Pancreas (tissue), 10 donors: ENCODE measurements around the gene C8G. TPM values are rescaled to one million over a fixed set of nuclear protein-coding genes. Genes with fewer than 3 reads are reported as not detected.

Experiments
- ATAC-seq, 4 donors: fragments of 200-7000 bp; cut with Tn5 transposase; one replicate each; pipeline versions ENCODE4 v1.8.0 to v1.9.1; 2020; ENCODE audit warnings: mild to moderate bottlenecking in 4 of 4, moderate library complexity in 4 of 4
- DNase-seq, 6 donors: peaks; one replicate each; pipeline ENCODE4 v3.0.0-alpha.2; 2020
- FAIRE-seq: peaks from 2 replicates; lab custom pipeline; 2012; peaks lifted over from hg19 to GRCh38; lab: Jason Lieb, UNC
- H3K27ac ChIP-seq, 4 donors: fragments of 200-600 bp; sonication (generic); 1 replicate in 3 of 4; 2 replicates in 1 of 4; pipeline versions ENCODE4 v1.5.0 to v1.8.0; 2020
- H3K27me3 ChIP-seq, 4 donors: fragments of 200-600 bp; one replicate each; pipeline ENCODE4 v1.8.0; 2021
- H3K36me3 ChIP-seq, 3 donors: fragments of 200-600 bp; sonication (generic) in 1 of 3; one replicate each; pipeline versions ENCODE4 v1.5.0 to v1.8.0; 2020 to 2021
- H3K4me1 ChIP-seq, 3 donors: fragments of 200-600 bp; one replicate each; pipeline ENCODE4 v1.8.0; 2021
- H3K4me3 ChIP-seq, 4 donors: fragments of 200-600 bp; sonication (generic) in 2 of 4; one replicate each; pipeline versions ENCODE4 v1.5.0 to v1.8.0; 2020 to 2021
- H3K9me3 ChIP-seq, 4 donors: fragments of 200-600 bp; one replicate each; pipeline ENCODE4 v1.8.0; 2021
- WGBS, 2 donors: extraction: QIAGEN DNeasy Blood & Tissue Kit; methylation state at CpG; one replicate each; pipeline ENCODE4 v1.1.7; 2013; 5-methylcytosine and 5-hydroxymethylcytosine counted together
- intact Hi-C, 3 donors: fragments of 100-400 bp; cut with DNase I; formaldehyde crosslinking; loops; one replicate each; pipeline versions ENCODE4 v1.11.1 to v1.14.2; 2022
- polyA plus RNA-seq, 2 donors: library from polyadenylated mRNA; stranded (reverse); fragments of 200-250 nt; gene quantifications; one replicate each; pipeline ENCODE4 v1.2.3, GENCODE V29; 2013
- total RNA-seq, 6 donors: library from RNA; stranded (reverse); fragmentation: NEBNext Ultra II Directional in 4 of 6; extraction: Animal tissue kit (Norgen Biotek cat#: 25700) in 4 of 6; gene quantifications; one replicate each; pipeline versions ENCODE4 v1.2.1 to v1.2.4, GENCODE V29; 2021 to 2023
- TF ChIP-seq, protein P1 (sequence below), 4 donors: fragments of 200-600 bp; sonication (generic) in 3 of 4; IDR thresholded peaks; one replicate each; pipeline versions ENCODE4 v1.5.0 to v1.8.0; 2021; ENCODE audit warnings: antibody characterized with exemption in 4 of 4
- donor health status: healthy with polysubstance abuse.
- donor health status: DM: no; HTN: no; CAD: no; lungs with moderate emphysema.
- donor health status: DM: no; HTN: no; CAD: no.
- donor health status: control.
- donor health status: control.
- donor health status: Bipolar disorder and iron deficiency.
- donor health status: DM: yes; HTN: yes; CAD: no.
- donor health status: DM: no; HTN: no; CAD: no.
- donor health status: DM: no; HTN: no; CAD: no.
- donor health status: DM: yes; HTN: yes; CAD: no.

Gene C8G
- total and polyA plus RNA-seq, 8 donors = 0.24 to 5.0 (median 0.84) TPM; not detected in 1

GRCh38 chr9:136946228-136947027 lies 1.4 kb downstream of the C8G start:
- H3K4me1 ChIP-seq = peaks cover 0 to 18% (median 0%) of the 10 kb centered on the region in 3 donors
- DNase-seq (peak in 2 of 6 donors; percentile 55 to 85), FAIRE-seq (no peak)

DNA sequence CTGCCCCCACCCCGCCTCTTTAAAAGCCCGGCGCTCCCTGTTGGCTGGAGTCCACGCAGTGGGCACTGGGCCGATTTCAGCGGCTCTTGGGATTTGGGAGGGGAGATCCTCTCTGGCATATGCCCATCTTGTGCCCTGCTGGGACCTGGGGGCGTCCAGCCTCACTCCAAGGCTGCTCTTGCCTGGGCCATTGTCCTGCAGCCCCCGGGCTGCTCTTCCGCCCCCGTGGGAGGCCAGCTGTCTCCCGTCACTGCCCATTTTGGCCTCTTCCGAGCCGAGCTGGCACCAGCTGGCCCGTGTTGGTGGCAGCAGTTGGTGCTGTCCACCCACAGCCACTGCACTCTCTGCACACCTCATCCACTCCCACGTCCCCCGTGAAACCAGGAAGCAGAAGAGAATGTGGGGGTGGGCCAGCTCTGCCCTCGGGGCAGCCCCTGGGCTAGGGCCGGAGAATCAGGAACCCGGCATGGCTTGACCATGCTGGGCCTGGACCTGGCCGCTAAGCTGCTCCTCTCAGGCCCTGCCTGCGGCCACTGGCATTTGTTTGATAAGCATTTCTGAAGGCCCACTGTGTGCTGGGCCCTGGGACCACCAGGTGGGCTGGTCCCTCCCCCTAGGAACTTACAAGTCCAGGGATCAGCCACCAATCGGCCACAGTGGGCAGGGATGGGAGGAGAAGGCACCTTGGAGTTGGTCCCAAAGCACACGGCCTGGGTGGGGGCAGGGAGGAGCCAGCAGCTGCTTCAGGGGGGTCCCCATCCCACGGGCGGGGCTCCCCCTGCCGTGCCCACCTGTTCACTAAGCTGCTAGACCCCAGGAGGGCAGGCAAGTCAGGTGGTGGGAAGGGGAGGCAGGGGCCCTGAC lies 2.2 kb downstream of the C8G start:
- H3K9me3 ChIP-seq = no peaks in the 10 kb centered on the region
- ATAC-seq (no peak), DNase-seq (peak in 3 of 6 donors; percentile 39 to 69 (median 68)), FAIRE-seq (no peak)
- 36 to 40% methylated on average over 26 of the region's 26 CpGs for WGBS, 2 donors
- peaks cover 0 to 18% (median 0%) of the 10 kb centered on the region in 3 donors for H3K4me1 ChIP-seq
- peak overlapping the region in 1 of 4 donors; percentile 19 for H3K27ac ChIP-seq
- no peaks in the 10 kb centered on the region for H3K27me3 ChIP-seq
- TF ChIP-seq, protein P1, sequence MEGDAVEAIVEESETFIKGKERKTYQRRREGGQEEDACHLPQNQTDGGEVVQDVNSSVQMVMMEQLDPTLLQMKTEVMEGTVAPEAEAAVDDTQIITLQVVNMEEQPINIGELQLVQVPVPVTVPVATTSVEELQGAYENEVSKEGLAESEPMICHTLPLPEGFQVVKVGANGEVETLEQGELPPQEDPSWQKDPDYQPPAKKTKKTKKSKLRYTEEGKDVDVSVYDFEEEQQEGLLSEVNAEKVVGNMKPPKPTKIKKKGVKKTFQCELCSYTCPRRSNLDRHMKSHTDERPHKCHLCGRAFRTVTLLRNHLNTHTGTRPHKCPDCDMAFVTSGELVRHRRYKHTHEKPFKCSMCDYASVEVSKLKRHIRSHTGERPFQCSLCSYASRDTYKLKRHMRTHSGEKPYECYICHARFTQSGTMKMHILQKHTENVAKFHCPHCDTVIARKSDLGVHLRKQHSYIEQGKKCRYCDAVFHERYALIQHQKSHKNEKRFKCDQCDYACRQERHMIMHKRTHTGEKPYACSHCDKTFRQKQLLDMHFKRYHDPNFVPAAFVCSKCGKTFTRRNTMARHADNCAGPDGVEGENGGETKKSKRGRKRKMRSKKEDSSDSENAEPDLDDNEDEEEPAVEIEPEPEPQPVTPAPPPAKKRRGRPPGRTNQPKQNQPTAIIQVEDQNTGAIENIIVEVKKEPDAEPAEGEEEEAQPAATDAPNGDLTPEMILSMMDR (IDR thresholded peaks at IDR 0.05) = no peak
- H3K36me3 ChIP-seq = peaks cover 0 to 5% (median 4%) of the 10 kb centered on the region in 3 donors
- H3K4me3 ChIP-seq = no peak overlapping the region
- intact Hi-C loops = loop anchor here in 1 of 3 donors (5.0 to 10.0 kb wide), 3 partner anchors 90 to 152 kb away; partner anchors contain the start of genes AJM1, CCDC183, PHPT1 and TMEM141

More at GRCh38 chr9:136946228-136947027, 1.4 kb downstream of the C8G start:
- no peaks in the 10 kb centered on the region for H3K9me3 ChIP-seq
- H3K36me3 ChIP-seq = peaks cover 3 to 13% (median 12%) of the 10 kb centered on the region in 3 donors
- 77 to 79% methylated on average over 26 to 27 of the region's 27 CpGs for WGBS, 2 donors
- H3K4me3 ChIP-seq = no peak overlapping the region
- intact Hi-C loops = loop anchor here in 1 of 3 donors (5.0 to 10.0 kb wide), 3 partner anchors 91 to 152 kb away; partner anchors contain the start of genes AJM1, CCDC183, PHPT1 and TMEM141
- ATAC-seq = no peak
- TF ChIP-seq, protein P1 (IDR thresholded peaks at IDR 0.05) = no peak
- H3K27me3 ChIP-seq = no peaks in the 10 kb centered on the region
- no peak overlapping the region for H3K27ac ChIP-seq

DNA sequence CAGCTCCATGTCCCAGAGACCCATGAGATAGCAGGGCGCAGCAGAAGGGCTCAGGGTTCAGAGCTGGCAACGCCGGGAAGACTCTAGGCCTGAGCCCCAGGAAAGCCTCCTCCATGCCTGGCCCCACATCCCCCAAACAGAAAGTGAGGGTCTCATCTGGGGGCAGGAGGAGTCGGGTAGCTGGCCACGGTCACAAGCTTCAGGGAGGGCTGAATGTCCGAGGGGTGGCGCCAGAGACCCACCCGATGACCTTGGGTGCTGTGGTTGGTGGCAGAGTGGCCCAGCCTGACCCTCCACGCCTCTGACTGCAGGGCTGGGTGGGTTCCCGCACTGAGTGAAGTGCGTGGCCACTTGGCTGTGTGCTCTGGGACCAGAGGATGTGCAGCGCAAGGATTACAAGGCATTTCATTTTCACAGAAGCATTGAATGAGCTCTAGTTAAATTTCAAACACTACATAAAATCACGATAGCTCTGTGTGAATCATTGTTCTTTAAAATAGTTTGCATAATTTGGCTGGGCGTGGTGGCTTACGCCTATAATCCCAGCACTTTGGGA lies 3.0 kb downstream of the C8G start:
- 51 to 57% methylated on average over 15 of the region's 15 CpGs for WGBS, 2 donors
- peak in 3 of 6 donors; percentile 50 to 65 (median 61) for DNase-seq
- no peaks in the 10 kb centered on the region for H3K9me3 ChIP-seq
- H3K27ac ChIP-seq = no peak overlapping the region
- H3K36me3 ChIP-seq = no peaks in the 10 kb centered on the region
- peaks cover 0 to 18% (median 0%) of the 10 kb centered on the region in 3 donors for H3K4me1 ChIP-seq
- TF ChIP-seq, protein P1 (IDR thresholded peaks at IDR 0.05) = no peak
- ATAC-seq = no peak
- H3K4me3 ChIP-seq = no peak overlapping the region
- H3K27me3 ChIP-seq = no peaks in the 10 kb centered on the region
- intact Hi-C loops = loop anchor here in 1 of 3 donors (5.0 to 10.0 kb wide), 3 partner anchors 89 to 153 kb away; partner anchors contain the start of genes AJM1, CCDC183, PHPT1 and TMEM141
- FAIRE-seq = no peak

DNA sequence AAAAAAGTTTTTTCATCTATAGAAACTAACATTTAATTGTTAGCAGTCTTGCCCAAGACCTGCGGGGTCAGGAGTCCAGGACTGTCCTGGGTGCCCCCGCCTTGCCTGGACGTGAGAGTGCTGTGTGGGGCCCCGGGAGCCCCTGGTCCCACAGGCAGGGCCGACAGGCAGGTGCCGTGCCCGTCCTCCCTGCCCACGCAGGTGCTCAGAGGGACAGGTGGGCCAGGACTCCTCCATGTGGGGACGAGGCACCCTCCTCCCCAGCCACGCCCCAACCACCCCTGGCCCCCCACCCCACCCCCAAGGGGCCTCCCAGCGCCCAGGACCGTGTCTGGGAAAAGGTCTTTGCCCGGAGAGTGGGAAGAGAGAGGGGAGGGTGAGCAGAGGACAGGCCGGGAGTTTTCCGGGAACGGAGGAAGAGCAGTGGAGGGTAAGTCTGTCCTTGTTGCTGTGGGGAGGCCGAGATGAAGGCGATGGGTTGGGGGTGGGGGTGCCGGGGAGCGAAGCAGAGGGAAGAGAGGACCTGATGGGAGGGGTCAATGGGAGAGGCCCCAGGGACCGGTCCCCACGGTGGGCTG lies 4.3 kb downstream of the C8G start:
- H3K27ac ChIP-seq = peak overlapping the region; percentile 93 to 94 (median 94)
- peak in 2 of 6 donors; percentile 46 to 84 for DNase-seq
- TF ChIP-seq, protein P1 (IDR thresholded peaks at IDR 0.05) = no peak
- peaks cover 0 to 18% (median 0%) of the 10 kb centered on the region in 3 donors for H3K4me1 ChIP-seq
- peak; percentile 9 to 16 (median 12) for ATAC-seq
- no peaks in the 10 kb centered on the region for H3K27me3 ChIP-seq
- no peaks in the 10 kb centered on the region for H3K9me3 ChIP-seq
- H3K4me3 ChIP-seq = peak overlapping the region; percentile 58 to 71 (median 66)
- H3K36me3 ChIP-seq = no peaks in the 10 kb centered on the region
- 8 to 9% methylated on average over 19 to 21 of the region's 22 CpGs for WGBS, 2 donors
- no peak for FAIRE-seq
- intact Hi-C loops = loop anchor here in 1 of 3 donors (5.0 to 10.0 kb wide), 3 partner anchors 88 to 155 kb away; partner anchors contain the start of genes AJM1, CCDC183, PHPT1 and TMEM141
